ENCODE measurements around the gene MORN1.
"Not testable (repeated sequence)": the region's sequence is repeated elsewhere in the genome, so short reads cannot be mapped to it uniquely, and the experiment has no call there.

The MORN1 gene

GRCh38 chr1:2302292-2302925 is 88.9 kb downstream of the MORN1 start:
- no peak for DNase-seq

DNA sequence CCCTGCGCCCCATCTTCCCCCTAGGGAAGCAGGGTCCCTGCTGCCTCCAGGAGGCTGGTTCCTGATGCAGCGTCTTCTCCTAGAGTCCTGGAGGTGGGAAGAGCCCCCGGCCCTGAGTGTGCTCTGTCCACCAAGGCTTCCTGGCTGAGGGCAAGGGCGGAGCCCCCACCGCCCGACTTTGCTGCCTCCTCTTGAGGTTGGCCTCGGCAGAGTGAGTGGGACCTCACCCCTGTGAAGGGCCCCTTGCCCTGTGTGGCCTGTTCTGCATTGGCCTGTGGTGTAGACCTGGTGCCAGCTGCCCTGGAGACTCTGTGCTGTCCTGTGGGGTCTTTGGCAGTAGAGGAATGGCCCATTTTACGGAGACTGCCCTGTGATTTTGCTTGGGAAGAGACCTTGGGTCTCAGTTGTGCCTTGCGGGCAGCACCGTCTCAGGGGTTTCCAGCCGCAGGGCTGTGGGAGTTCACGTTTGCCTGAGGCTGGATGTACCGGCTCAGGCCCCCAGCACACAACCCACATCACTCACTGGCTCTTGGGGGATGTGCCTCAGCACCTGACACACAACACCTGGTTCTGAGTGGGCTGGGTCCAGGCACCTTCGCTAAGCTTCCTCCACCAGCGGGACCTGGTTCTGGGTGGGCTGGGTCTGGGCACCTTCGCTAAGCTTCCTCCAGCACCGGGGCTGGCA is 89.6 kb downstream of the MORN1 start:
- no peak for DNase-seq

GRCh38 chr1:2300851-2301606 is 90.3 kb downstream of the MORN1 start:
- DNase-seq, result peak; percentile 86

GRCh38 chr1:2300004-2300771 is 91.2 kb downstream of the MORN1 start:
- peak; percentile 67 for DNase-seq

GRCh38 chr1:2299131-2299627 is 92.2 kb downstream of the MORN1 start:
- DNase-seq, result peak; percentile 4

- DNase-seq, result no peak
These were observed 92.7 kb downstream of the MORN1 start for GRCh38 chr1:2298685-2299084.

DNA sequence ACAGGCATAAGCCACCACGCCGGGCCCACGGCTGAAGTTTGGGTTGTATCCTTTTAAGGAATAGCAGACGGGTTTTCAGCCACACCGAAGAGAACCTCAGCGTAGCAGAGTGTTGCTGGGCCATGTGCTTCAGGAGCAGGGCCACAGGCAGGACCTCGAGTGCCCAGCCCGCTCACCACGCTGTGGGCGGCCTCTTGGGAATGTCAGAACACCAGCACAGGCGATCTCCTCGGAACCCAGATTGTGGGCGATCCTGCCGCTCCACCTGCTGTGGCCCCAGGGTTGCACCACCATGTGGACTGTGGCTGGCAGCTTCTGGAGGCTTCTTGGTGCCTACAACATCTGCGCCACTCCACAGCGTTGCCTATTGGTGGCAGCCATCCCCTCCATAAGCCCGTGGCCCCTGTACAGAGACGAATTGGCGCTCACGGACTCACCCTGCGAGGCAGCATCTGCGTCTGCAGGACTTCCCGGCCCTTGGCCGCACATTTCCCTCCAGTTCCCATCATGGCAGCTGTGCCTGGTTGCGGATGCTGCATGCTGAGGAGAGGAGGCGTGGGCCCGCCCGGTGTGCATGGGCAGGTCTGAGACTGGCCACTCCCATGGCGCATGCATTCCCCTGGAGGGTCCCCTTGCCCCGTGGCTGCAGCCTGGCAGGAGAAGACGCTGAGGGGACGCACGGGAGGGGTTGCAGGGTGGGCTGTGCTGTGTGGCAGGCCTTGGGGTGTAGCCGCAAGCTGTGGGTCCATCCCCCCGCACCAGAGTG is 93.9 kb downstream of the MORN1 start:
- no peak for DNase-seq

DNA sequence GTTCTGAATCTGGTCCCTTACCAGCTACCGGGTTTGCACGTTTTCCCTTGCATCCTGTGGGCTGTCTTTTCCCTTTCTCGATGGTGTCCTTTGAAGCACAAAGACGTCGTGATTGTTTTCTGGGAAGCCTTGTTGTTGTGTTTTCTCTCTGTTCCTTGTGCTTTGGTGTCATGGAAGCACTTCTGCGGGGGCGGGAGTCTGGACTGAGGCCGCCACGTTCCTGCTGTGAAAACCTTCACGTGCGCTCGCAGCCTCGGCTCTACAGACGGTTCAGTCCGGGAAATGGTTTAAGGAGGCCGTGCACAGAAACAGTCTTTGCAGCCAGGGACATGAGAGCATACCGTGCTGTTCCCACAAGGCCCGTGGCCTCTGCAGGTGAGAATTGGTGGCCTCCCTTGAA is 94.7 kb downstream of the MORN1 start:
- no peak for DNase-seq

DNA sequence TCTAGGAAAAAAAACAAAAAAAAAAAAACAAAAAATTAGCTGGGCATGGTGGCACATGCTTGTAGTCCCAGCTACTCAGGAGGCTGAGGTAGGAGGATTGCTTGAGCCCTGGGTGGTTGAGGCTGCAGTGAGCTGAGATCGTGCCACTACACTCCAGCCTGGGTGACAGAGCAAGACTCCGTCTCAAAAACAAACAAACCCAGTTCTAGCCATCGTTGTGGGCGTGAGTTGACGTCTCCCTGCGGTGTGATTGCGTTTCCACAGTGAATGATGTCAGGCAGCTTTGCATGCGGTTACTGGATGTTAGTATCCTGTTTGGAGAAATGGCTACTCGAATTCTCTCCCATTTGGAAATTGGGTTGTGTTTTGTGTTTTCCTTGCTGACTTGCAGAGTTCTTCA is 95.1 kb downstream of the MORN1 start:
- DNase-seq, result not testable (repeated sequence)

GRCh38 chr1:2295526-2295925 is 95.8 kb downstream of the MORN1 start:
- no peak for DNase-seq

GRCh38 chr1:2294725-2295078 is 96.7 kb downstream of the MORN1 start:
- peak; percentile 34 for DNase-seq

GRCh38 chr1:2294033-2294724 is 97.2 kb downstream of the MORN1 start:
- DNase-seq, result no peak

DNA sequence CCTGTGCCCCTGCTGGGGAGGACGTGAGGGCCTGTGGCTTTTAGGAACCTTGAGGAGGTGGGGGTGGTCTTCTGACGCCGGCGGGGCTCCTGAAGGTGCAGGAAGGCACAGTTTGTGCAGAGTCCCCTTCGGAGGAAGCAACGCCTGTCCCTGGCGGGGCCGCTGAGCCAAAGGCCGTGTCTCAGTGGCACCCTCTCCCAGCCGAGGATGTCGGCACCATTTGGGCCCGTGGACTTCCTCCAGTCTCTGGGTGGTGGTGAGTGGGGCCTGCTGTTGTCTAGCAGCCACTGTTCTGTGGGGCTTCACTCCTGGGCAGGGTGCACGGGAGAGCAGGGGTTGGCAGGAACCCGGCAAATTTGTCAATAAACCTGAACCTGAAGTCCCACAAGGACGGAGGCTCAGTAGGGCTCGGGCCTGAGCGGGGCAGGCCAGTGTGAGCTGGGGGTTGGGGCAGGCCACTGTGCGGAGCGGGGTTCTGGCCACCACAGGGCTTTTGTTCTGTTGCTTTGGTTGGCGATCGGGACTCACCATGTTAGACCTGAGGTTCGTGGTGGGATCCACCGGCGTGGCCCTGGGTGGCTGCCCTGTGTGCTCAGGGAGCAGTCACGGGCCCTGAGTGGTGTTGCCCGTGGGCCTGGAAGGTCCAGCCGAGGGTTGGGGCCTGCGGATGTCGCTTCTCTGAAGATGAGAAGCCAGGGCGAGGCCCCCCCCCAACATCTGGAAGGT is 98.5 kb downstream of the MORN1 start:
- no peak for DNase-seq

DNA sequence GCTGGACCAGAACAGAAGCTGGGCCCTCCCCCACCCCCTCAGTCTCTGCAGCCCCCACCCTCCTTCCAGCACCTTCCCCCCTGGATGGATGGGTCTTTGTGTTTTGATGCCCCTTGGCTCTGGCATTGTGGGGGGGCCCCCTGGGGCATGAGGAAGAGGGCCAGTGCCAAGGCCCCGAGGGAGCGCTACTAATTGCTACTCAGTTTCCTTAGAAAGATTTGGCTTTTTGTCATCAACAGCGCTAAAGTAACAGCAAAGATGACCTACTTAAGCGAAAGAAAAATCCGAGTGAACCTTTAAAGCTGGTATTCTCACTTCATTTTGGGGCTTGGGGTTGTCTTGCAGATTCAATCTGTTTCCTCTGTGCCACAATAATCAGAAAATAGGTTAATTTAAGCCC is 99.8 kb downstream of the MORN1 start:
- DNase-seq, result no peak

DNA sequence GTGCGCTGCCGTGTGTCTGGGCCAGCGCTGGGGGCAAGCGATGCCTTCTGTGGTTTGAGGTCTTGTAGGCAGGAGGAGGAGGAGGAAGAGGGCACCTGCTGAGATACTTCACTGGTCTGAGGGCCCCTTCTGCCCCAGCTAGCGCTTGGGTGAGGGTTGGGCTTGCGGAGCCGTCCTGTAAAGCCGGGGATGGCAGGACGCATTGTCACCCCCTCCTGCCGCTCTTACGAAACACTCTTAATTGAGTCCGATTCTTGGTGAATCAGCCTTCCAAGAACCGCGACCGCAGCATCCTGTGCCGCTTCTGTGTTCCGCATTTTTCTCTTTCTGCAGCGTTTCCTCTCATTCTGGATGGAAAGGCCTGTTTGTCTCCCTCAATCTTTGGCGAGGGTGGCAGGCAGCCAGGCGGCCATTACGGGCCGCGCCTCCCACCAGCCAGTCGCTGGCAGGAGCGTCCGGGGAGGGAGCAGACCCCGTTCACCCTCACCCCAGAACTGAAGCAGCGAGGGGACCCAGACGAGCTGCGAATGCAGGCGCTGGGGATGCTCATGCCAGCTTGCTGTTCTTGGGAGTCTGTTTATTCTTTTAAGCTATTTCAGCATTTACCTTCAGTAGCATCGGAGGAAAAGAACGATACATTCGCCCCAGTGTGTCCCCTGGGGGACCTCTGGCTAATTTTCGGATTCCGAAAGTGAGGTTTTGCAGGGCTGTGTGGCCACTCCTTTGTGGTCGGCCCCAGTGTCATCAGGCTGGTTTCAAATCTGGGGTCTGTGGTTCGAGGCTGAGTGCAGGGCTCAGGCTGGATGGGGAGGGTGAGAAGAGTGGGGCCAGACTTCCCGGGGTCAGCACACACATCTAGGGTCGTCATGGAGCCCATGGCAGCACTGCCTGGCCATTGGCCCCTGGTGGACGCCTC is 100.5 kb downstream of the MORN1 start:
- DNase-seq, result peak; percentile 92

DNA sequence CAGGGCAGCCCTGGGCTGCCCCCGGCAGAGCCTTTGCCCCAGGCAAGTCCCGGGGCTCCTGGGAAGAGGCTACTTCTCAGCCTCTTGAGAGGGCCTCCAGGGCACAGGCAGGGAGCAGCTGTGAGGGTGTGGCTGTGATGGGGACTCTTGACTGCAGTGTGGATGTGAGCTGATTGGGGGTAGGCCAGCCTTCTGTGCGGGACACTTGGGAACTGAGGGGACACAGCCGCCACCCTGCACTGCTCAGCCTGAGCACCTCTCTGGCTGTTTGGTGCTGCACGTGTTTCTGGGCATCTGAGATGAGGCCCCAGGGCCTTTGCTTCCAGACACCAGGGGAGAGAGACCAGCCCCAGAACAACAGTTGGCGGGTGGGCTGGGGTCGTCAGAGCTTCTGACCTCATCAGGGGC is 101.2 kb downstream of the MORN1 start:
- peak; percentile 79 for DNase-seq

DNA sequence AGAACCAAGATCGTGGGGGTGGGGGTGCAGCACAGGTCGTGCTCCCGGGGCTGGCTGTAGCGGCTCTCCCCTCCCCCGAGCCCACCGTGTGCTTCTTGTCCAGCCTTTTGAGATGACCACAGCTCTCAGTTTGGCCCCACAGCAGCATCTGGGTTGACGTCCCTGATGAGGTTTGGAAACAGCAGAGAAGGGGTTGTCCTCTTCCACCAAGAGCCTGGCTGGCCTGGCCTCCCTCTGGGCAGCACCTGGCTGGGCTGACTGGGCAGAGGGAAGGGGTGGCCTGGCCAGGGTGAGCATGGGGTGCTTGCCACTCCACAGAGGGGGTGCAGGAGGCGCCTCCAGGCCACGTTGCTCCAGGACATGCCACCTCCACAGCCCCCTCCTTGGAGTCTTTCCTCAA is 101.7 kb downstream of the MORN1 start:
- DNase-seq, result no peak

DNA sequence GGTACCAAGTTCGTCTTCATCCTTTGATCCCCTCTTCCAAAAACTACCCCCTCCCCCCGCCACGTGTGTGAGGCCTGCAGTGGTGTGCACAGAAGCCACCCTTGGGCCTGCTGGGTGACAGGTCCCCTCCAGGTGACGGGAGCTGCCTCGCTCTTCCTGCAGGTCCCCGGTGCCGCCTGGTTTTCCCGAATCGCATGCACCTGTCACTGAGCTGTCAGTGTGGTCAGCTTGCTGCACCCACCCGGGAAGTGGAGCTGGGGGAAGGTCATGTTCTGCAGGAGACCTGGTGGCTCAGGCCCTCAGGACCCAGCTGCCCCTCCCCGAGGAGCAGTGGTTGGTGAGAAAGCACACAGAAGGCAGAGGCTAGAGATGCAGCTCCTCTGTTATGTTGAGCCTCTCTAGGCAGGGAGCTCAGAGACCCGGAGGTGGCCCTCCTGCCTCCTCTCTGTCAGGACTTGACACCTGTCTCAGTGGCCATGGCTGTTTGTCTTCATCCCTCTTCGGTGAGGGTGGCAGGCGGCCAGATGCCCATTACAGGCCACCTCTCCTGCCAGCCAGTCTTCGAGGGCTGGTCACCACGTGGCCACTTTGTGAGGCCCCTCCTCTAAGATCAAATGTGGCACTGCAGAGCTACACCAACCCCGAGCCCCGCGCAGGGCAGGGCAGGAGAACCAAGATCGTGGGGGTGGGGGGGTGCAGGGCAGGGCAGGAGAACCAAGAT is 102.4 kb downstream of the MORN1 start:
- DNase-seq, result no peak

- no peak for DNase-seq
These were observed 103.0 kb downstream of the MORN1 start for GRCh38 chr1:2288311-2288710.

Data from hematopoietic multipotent progenitor cell treated with erythropoietin and hydrocortisone succinate and interleukin-3 and kit ligand, for 8 days (in vitro differentiated cells).